GM23338 (cell line): ENCODE measurements around the gene KSR2. TPM values are rescaled to one million over a fixed set of nuclear protein-coding genes. Genes with fewer than 3 reads are reported as not detected.

Experiments
- ATAC-seq: fragments of 200-7000 bp; cut with Tn5 transposase; 3 replicates; pipeline ENCODE4 v1.9.1; 2020
- DNase-seq: peaks from one replicate; pipeline ENCODE4 v3.0.0-alpha.2; 2015; ENCODE audit warnings: low spot score
- H2AFZ ChIP-seq: fragments of 200-600 bp; sonication (generic); 2 replicates; pipeline ENCODE4 v1.8.0; 2016; ENCODE audit warnings: antibody characterized with exemption, mild to moderate bottlenecking, moderate library complexity
- H3F3A ChIP-seq: fragments of 200-600 bp; sonication (generic); replicated peaks from 2 replicates; pipeline ENCODE4 v1.8.0; 2017; ENCODE audit warnings: antibody characterized with exemption, mixed run types, low read depth
- H3K27ac ChIP-seq: fragments of 200-600 bp; sonication (generic); 2 replicates; pipeline ENCODE4 v1.6.1; 2016; ENCODE audit warnings: low read depth
- H3K27me3 ChIP-seq: fragments of 200-600 bp; sonication (generic); 2 replicates; pipeline ENCODE4 v1.8.0; 2016; ENCODE audit warnings: mild to moderate bottlenecking, mixed run types, moderate library complexity; ENCODE audit not compliant: insufficient read depth
- H3K36me3 ChIP-seq: fragments of 200-600 bp; sonication (generic); 2 replicates; pipeline ENCODE4 v1.8.0; 2016; ENCODE audit warnings: mild to moderate bottlenecking; ENCODE audit not compliant: insufficient read depth
- H3K4me1 ChIP-seq: fragments of 200-600 bp; sonication (generic); 2 replicates; pipeline ENCODE4 v1.8.0; 2016; ENCODE audit warnings: mild to moderate bottlenecking, moderate library complexity; ENCODE audit not compliant: insufficient read depth
- H3K4me2 ChIP-seq: fragments of 200-600 bp; sonication (generic); 2 replicates; pipeline ENCODE4 v1.7.1; 2017; ENCODE audit warnings: mixed run types
- H3K4me3 ChIP-seq: fragments of 200-600 bp; sonication (generic); 2 replicates; pipeline ENCODE4 v1.6.1; 2016; ENCODE audit warnings: mixed run types
- H3K79me2 ChIP-seq: fragments of 200-600 bp; sonication (generic); replicated peaks from 2 replicates; pipeline ENCODE4 v1.8.0; 2017; ENCODE audit warnings: mild to moderate bottlenecking; ENCODE audit not compliant: insufficient read depth
- H3K9me2 ChIP-seq: fragments of 200-600 bp; sonication (generic); 2 replicates; pipeline ENCODE4 v1.8.0; 2017; ENCODE audit not compliant: insufficient read depth
- H4K20me1 ChIP-seq: fragments of 200-600 bp; sonication (generic); replicated peaks from 2 replicates; pipeline ENCODE4 v1.8.0; 2017; ENCODE audit warnings: mild to moderate bottlenecking; ENCODE audit not compliant: insufficient read depth
- H3K27ac Mint-ChIP-seq: 2 replicates; pipeline ENCODE4 v1.8.0; 2020; ENCODE audit warnings: inconsistent platforms, mild to moderate bottlenecking, moderate library complexity, mixed read lengths
- H3K27me3 Mint-ChIP-seq: 3 replicates; pipeline ENCODE4 v1.8.0; 2022; ENCODE audit warnings: low read depth, mild to moderate bottlenecking, moderate library complexity, mixed read lengths, inconsistent platforms; ENCODE audit not compliant: insufficient read depth, poor library complexity
- H3K36me3 Mint-ChIP-seq: 3 replicates; pipeline ENCODE4 v1.8.0; 2021; ENCODE audit warnings: low read depth, mild to moderate bottlenecking, inconsistent platforms, moderate library complexity, mixed read lengths
- H3K4me1 Mint-ChIP-seq: 3 replicates; pipeline ENCODE4 v1.8.0; 2020; ENCODE audit warnings: mild to moderate bottlenecking, inconsistent platforms, mixed read lengths
- H3K4me3 Mint-ChIP-seq: 3 replicates; pipeline ENCODE4 v1.8.0; 2021; ENCODE audit warnings: moderate library complexity, mild to moderate bottlenecking, inconsistent platforms, mixed read lengths
- H3K9me3 Mint-ChIP-seq: 3 replicates; pipeline ENCODE4 v1.8.0; 2020; ENCODE audit warnings: moderate library complexity, mild to moderate bottlenecking, inconsistent platforms, mixed read lengths
- CREB1 ChIP-seq: fragments of 250-450 bp; sonication (Bioruptor Pico); IDR thresholded peaks from 2 replicates; pipeline ENCODE4 v1.5.0; 2020; ENCODE audit warnings: low read depth, mild to moderate bottlenecking, moderate library complexity
- NANOG ChIP-seq: IDR thresholded peaks from 2 replicates; pipeline ENCODE4 v1.6.1; 2016; ENCODE audit warnings: antibody characterized with exemption, borderline replicate concordance
- POLR2AphosphoS5 ChIP-seq: IDR thresholded peaks from 2 replicates; pipeline ENCODE4 v1.6.1; 2016; ENCODE audit warnings: antibody characterized with exemption, low read depth
- STAT1 ChIP-seq: IDR thresholded peaks from one replicate; pipeline ENCODE4 v1.6.1; 2016; ENCODE audit warnings: antibody characterized with exemption; ENCODE audit not compliant: unreplicated experiment
- ZNF331 ChIP-seq: fragments of 250-450 bp; sonication (Bioruptor Pico); IDR thresholded peaks from 2 replicates; pipeline ENCODE4 v1.5.0; 2020; ENCODE audit warnings: low read depth, mild to moderate bottlenecking, moderate library complexity
- polyA plus RNA-seq: library from polyadenylated mRNA; unstranded; fragments of >200 nt; fragmentation: Nextera tagmentation; extraction: Ambion mirVana; gene quantifications from 2 replicates; pipeline ENCODE4 v1.2.1, GENCODE V29; 2016
- total RNA-seq: library from RNA; depleted of rRNA; stranded (reverse); fragments of >200 nt; shearing (Covaris generic); gene quantifications from 2 replicates; pipeline ENCODE4 v1.2.3, GENCODE V29; 2014
- TF ChIP-seq, protein P1 (sequence below): fragments of 250-450 bp; sonication (Bioruptor Pico); IDR thresholded peaks from 2 replicates; pipeline ENCODE4 v1.5.0; 2020; ENCODE audit warnings: mild to moderate bottlenecking, moderate library complexity

Gene KSR2
- total and polyA plus RNA-seq, 2 experiments from 2014 or later: 1.1 to 2.7 TPM

DNA sequence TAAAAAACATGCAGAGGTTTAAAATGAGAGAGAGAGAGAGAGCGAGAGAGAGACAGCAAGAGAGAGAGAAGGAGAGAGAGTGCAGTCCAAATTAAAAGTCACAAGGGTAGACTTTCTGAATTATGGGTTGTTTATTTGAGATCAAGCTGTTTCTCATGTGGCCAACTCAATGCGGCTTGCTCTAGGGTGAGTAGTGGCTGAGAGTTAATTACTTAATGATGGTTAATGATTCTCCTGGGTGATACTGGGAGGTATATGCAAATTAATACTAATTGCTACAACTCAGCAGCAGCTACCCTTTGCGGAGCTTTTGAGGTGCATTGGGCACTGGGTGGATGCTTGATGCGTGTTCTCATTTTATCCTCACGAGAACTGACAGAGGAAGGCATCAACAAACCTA is 485.3 kb downstream of the KSR2 start (continued):
- TF ChIP-seq, protein P1, sequence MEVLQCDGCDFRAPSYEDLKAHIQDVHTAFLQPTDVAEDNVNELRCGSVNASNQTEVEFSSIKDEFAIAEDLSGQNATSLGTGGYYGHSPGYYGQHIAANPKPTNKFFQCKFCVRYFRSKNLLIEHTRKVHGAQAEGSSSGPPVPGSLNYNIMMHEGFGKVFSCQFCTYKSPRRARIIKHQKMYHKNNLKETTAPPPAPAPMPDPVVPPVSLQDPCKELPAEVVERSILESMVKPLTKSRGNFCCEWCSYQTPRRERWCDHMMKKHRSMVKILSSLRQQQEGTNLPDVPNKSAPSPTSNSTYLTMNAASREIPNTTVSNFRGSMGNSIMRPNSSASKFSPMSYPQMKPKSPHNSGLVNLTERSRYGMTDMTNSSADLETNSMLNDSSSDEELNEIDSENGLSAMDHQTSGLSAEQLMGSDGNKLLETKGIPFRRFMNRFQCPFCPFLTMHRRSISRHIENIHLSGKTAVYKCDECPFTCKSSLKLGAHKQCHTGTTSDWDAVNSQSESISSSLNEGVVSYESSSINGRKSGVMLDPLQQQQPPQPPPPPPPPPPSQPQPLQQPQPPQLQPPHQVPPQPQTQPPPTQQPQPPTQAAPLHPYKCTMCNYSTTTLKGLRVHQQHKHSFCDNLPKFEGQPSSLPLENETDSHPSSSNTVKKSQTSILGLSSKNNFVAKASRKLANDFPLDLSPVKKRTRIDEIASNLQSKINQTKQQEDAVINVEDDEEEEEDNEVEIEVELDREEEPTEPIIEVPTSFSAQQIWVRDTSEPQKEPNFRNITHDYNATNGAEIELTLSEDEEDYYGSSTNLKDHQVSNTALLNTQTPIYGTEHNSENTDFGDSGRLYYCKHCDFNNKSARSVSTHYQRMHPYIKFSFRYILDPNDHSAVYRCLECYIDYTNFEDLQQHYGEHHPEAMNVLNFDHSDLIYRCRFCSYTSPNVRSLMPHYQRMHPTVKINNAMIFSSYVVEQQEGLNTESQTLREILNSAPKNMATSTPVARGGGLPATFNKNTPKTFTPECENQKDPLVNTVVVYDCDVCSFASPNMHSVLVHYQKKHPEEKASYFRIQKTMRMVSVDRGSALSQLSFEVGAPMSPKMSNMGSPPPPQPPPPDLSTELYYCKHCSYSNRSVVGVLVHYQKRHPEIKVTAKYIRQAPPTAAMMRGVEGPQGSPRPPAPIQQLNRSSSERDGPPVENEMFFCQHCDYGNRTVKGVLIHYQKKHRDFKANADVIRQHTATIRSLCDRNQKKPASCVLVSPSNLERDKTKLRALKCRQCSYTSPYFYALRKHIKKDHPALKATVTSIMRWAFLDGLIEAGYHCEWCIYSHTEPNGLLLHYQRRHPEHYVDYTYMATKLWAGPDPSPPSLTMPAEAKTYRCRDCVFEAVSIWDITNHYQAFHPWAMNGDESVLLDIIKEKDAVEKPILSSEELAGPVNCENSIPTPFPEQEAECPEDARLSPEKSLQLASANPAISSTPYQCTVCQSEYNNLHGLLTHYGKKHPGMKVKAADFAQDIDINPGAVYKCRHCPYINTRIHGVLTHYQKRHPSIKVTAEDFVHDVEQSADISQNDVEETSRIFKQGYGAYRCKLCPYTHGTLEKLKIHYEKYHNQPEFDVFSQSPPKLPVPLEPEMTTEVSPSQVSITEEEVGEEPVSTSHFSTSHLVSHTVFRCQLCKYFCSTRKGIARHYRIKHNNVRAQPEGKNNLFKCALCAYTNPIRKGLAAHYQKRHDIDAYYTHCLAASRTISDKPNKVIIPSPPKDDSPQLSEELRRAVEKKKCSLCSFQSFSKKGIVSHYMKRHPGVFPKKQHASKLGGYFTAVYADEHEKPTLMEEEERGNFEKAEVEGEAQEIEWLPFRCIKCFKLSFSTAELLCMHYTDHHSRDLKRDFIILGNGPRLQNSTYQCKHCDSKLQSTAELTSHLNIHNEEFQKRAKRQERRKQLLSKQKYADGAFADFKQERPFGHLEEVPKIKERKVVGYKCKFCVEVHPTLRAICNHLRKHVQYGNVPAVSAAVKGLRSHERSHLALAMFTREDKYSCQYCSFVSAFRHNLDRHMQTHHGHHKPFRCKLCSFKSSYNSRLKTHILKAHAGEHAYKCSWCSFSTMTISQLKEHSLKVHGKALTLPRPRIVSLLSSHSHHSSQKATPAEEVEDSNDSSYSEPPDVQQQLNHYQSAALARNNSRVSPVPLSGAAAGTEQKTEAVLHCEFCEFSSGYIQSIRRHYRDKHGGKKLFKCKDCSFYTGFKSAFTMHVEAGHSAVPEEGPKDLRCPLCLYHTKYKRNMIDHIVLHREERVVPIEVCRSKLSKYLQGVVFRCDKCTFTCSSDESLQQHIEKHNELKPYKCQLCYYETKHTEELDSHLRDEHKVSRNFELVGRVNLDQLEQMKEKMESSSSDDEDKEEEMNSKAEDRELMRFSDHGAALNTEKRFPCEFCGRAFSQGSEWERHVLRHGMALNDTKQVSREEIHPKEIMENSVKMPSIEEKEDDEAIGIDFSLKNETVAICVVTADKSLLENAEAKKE (CRISPR knock-in tag): no peak
- no peak for TF ChIP-seq ZNF331 (CRISPR knock-in tag)
- TF ChIP-seq CREB1 (CRISPR knock-in tag): no peak

DNA sequence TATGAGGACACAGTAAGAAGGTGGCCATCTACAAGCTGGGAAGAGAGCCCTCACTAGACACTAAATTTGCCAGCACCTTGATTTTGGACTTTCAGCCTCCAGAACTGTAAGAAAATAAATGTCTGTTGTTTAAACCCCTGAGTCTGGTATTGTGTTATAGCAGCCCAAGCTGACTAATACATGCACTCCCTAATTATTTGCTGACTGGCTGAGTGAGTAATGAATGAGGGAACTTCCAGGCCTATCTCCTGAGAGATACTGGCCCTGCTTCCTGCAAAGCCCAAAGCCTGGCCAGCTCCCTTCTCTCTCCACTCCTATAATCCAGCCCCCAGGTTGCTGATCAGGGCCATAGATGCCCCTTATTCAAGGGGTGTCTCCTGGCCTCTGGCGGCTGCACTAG is 487.3 kb downstream of the KSR2 start:
- Histone ChIP-seq H3K79me2 (no peaks in the 10 kb centered on the region), H3F3A (no peaks in the 10 kb centered on the region), H3K4me3 (no peak overlapping the region), H3K4me2 (no peak overlapping the region), H3K4me1 (no peaks in the 10 kb centered on the region), H4K20me1 (no peaks in the 10 kb centered on the region), H3K36me3 (no peaks in the 10 kb centered on the region), H3K9me2 (0 out of 2 replicates have a peak, but pooled peaks cover 6% of the 10 kb centered on the region), H3K27ac (no peak overlapping the region), H3K27me3 (no peaks in the 10 kb centered on the region), H2AFZ (no peak overlapping the region)
- Mint-ChIP-seq H3K27ac (no peak overlapping the region), H3K9me3 (no peaks in the 10 kb centered on the region), H3K4me3 (no peak overlapping the region), H3K4me1 (peaks cover 7% of the 10 kb centered on the region; the same call in 2 of the 3 replicates), H3K27me3 (no peaks in the 10 kb centered on the region), H3K36me3 (no peaks in the 10 kb centered on the region)
- ATAC-seq: no peak
- TF ChIP-seq CREB1 (CRISPR knock-in tag): no peak
- no peak for TF ChIP-seq NANOG
- no peak for TF ChIP-seq POLR2AphosphoS5
- no peak for TF ChIP-seq STAT1
- DNase-seq: no peak
